Fibroblast of gingiva (primary cell): ENCODE measurements around the gene CDHR5.

Experiments
- DNase-seq: peaks from one replicate; pipeline ENCODE4 v3.0.0-alpha.2; 2011; ENCODE audit warnings: low read depth

Gene CDHR5

GRCh38 chr11:643849-644738, 19.3 kb upstream of the CDHR5 start:
- no peak for DNase-seq

GRCh38 chr11:643366-643765, 18.6 kb upstream of the CDHR5 start:
- no peak for DNase-seq

- no peak for DNase-seq
These were observed 17.1 kb upstream of the CDHR5 start for GRCh38 chr11:641806-642370.

GRCh38 chr11:640021-640706, 15.4 kb upstream of the CDHR5 start:
- no peak for DNase-seq

- DNase-seq, result no peak
These were observed 14.7 kb upstream of the CDHR5 start for GRCh38 chr11:639332-639955.

GRCh38 chr11:638631-639331, 14.0 kb upstream of the CDHR5 start:
- DNase-seq, result no peak

- DNase-seq, result no peak
These were observed 13.1 kb upstream of the CDHR5 start for GRCh38 chr11:637593-638521.

GRCh38 chr11:637333-637592, 12.5 kb upstream of the CDHR5 start:
- DNase-seq, result no peak

- peak; percentile 31 for DNase-seq
These were observed 12.0 kb upstream of the CDHR5 start, which contains the start of gene DRD4 for GRCh38 chr11:636511-637332. TSS of gene DRD4 (plus strand) at chr11:637269. CDS start at chr11:637305, 36 bp downstream.

- no peak for DNase-seq
These were observed 11.3 kb upstream of the CDHR5 start for GRCh38 chr11:635945-636510.

GRCh38 chr11:630871-631270, 6.1 kb upstream of the CDHR5 start:
- DNase-seq, result no peak

- DNase-seq, result no peak
These were observed 4.5 kb upstream of the CDHR5 start for GRCh38 chr11:629237-629583.

- DNase-seq, result no peak
These were observed 3.3 kb upstream of the CDHR5 start for GRCh38 chr11:628056-628455.

GRCh38 chr11:627308-627576, 2.5 kb upstream of the CDHR5 start:
- no peak for DNase-seq

GRCh38 chr11:626475-627307, 1.9 kb upstream of the CDHR5 start, which contains the start of gene SCT:
TSS of gene SCT (minus strand) at chr11:627181. CDS start at chr11:627143, 38 bp downstream.
- no peak for DNase-seq

- DNase-seq, result no peak
These were observed 997 bp upstream of the CDHR5 start for GRCh38 chr11:625636-626268.

- no peak for DNase-seq
These were observed 603 bp downstream of the CDHR5 start for GRCh38 chr11:623999-624704.

GRCh38 chr11:623349-623869, 1.3 kb downstream of the CDHR5 start:
- no peak for DNase-seq
